IPS DF 4.7 (cell line): Measurements from ENCODE around the gene FOXE1.

Experiments
- DNase-seq: peaks from one replicate; pipeline ENCODE4 v3.0.0-alpha.2; 2013; ENCODE audit warnings: low spot score; ENCODE audit errors: extremely low read depth

FOXE1 gene

GRCh38 chr9:97848215-97848479 lies 4.9 kb upstream of the FOXE1 start:
- no peak for DNase-seq

- DNase-seq: no peak
These were observed 4.4 kb upstream of the FOXE1 start for GRCh38 chr9:97848480-97849237.

GRCh38 chr9:97849980-97850379 lies 3.0 kb upstream of the FOXE1 start:
- no peak for DNase-seq

- DNase-seq: no peak
These were observed 2.1 kb upstream of the FOXE1 start for GRCh38 chr9:97850746-97851445.

DNA sequence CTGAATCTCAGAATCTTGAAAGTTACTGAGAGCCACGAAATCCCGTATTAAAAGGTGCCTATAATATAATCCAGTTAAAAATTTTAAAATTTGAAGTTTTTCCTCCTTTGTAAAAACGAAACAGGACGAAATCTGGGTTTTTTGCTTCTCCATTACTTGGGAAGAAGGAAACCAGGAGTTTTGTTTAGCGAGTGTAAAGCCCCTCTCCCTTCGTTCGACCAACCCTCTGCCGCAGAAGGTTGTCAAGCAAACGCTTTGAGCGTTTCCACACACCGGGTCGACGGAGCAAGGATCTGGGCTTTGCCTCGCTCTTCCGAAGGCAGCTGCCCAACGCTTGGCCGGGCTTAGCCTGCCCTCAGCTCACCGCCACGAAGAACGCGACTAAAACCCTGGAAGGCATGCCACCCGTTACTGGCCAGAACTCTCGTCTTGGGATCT lies 1.6 kb upstream of the FOXE1 start:
- DNase-seq: no peak

DNA sequence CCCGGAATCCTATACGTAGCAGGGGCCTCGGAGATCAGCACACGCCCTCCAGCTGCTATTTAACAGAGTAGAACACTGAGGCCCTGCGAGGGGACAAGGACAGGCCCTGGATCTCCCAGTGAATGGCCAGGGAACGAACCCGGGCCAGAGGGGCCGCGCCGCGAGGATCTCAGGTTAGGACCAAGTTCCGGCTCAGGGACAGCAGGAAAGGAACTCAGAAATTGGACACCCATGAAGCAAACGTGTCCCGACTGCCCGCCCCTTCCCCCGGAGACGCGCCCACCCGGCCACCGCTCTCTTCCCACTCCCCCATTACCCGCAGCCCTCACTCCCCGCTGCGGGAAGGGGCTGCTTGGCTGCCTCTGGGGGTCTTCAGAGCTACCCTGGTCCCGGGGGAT lies 1.0 kb upstream of the FOXE1 start:
- no peak for DNase-seq

DNA sequence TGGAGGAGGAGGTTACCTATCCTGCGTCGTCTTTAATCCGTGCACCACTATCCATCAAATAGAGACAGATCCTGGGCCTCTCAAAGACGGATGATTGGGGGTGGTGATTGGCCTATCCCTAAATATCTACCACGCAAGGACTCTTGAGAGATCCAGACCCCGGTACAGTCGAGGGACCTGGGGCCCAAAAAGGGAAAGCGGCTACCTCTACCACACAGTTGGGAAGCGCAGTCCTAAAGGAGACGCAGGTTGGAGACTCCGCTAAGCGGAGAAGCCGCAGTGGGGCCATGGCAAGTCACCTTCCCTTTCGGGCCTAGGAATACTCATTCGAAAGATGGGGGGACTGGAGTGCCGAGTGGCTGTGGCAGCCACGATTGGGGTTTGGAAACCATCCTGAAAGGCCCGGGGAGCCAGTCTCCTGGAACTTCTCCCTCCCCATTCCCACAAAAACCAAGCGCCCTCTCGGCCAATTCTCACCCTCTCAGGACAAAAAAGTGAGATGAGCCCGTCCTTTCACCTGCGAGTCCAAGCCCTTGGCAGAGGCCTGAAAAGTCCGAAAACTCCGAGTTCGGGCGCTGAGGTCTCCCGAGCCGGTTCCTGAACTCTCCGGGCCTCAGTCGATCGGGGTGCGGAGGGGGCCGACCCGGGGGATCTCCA lies 499 bp upstream of the FOXE1 start:
- DNase-seq: no peak

- DNase-seq: no peak
These were observed 1.0 kb downstream of the FOXE1 start for GRCh38 chr9:97853844-97854695.

DNA sequence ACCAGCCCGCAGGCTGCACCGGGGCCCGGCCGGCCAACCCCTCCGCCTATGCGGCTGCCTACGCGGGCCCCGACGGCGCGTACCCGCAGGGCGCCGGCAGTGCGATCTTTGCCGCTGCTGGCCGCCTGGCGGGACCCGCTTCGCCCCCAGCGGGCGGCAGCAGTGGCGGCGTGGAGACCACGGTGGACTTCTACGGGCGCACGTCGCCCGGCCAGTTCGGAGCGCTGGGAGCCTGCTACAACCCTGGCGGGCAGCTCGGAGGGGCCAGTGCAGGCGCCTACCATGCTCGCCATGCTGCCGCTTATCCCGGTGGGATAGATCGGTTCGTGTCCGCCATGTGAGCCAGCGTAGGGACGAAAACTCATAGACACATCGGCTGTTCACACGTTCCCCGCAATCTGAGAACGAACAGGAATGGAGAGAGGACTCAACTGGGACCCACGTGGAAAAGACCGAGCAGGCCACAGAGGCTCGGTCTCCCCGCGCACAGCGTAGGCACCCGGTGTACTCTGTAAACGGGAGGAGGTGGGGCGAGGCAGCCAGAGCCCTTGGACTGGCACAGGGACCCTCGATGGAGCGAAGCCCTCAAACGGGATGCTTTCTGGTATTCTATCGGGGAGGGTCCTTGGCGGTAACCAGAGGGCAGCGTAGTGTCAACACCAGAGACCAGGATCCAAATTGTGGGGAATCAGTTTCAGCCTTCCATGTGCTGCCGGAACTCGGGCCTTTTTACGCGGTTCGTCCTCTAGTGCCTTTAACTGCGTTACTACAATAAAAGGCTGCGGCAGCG lies 1.9 kb downstream of the FOXE1 start:
- DNase-seq: no peak

GRCh38 chr9:97855486-97855875 lies 2.5 kb downstream of the FOXE1 start:
- DNase-seq: no peak

DNA sequence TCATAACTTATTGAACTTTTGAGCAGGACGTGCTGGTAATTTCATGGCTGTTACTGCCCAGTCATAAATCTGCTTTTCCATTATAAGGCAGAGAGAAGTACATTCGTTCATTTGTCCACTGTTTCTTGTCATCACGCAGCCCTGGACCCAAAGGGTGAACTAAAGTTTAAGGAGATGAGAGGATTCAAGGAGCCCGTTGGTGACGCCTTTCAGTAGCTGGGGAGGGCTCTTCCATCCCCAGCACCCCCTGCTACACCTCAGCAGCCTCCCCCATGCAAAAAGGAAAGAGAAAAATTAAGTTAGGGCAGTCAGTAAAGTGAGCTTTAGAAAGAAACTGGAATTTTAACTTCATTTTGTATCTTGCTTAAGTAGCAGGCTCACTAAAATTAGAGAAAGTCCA lies 2.9 kb downstream of the FOXE1 start:
- DNase-seq: no peak

- DNase-seq: no peak
These were observed 4.0 kb downstream of the FOXE1 start for GRCh38 chr9:97856857-97857605.

- DNase-seq: no peak
These were observed 4.8 kb downstream of the FOXE1 start for GRCh38 chr9:97857606-97858392.

DNA sequence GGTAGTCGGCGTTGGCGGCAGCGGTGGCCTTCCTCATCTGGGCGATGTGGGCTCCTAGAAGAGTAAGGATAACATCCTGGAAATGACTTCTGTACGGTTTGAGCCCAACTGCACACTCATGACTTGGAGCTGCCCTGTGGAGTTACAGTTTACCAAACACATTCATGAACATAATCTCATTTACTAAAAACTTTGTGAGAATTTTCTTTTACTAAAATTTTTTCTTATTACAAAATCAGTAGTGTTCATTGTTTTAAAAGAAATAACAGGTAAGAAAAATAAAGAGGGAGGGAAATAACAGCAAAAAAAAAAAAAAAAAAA lies 5.3 kb downstream of the FOXE1 start:
- DNase-seq: no peak

DNA sequence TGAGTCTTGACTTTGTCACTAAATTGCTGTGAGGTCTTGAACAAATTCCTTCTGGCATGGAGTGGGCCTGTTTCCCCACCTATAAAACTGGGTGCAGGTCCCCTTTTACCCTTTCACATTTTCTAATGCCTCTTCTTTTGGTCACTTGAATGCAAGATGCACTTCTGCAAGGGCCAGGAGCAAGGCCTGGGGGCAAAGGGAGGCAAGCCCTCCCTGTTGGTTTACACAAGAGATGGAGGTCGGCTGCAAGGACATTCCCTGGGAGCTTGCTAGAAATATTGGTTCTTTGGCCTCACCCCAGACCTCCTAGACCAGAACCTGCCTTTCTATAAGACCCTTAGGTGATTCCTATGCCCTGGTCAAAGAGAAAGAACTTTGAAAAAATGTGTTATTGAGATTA lies 5.8 kb downstream of the FOXE1 start:
- DNase-seq: no peak

GRCh38 chr9:97859346-97859745 lies 6.3 kb downstream of the FOXE1 start:
- DNase-seq: no peak

- no peak for DNase-seq
These were observed 7.6 kb downstream of the FOXE1 start for GRCh38 chr9:97860451-97861147.

DNA sequence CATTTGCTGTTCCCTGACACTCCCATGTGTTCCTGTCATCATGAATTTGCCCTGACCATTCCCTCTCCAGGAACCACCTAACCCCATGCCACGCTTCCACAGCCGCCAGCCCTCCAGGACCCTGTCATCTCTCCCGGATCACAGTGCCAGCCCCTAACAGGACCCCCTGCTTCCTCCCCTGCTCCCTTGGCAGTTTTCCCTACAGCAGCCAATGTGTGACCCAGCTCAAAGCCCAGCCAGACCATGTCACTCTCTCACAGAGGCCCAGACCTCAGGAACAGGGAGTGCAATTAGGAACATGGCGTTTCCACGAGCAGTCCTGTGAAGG lies 8.1 kb downstream of the FOXE1 start:
- no peak for DNase-seq

DNA sequence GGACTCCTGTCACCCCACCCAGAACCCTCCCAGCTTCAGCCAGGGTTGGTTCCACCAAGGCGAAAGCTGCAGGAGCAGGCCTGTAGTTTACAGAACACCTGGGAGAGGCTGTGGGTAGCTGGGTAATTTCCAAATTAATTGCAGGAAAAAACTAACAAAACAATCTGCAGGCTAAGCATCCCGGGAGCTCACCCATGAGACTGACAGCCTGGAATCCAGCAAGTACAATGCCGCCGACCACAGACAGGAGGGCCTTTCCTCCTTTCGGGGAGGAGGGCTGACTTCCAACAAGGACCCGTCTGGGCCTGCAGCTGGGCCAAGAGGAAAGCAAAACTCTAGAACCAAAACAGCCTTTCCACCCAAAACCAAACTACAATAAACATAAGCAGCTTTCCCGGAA lies 10.3 kb downstream of the FOXE1 start:
- no peak for DNase-seq
